GM23338 (cell line): ENCODE results near the gene TTLL5. TPM values are rescaled to one million over a fixed set of nuclear protein-coding genes. Genes with fewer than 3 reads are reported as not detected.
A peak's percentile ranks its signal among the peaks of the same experiment; 100 is the strongest.

Experiments
- ATAC-seq: fragments of 200-7000 bp; cut with Tn5 transposase; 3 replicates; pipeline ENCODE4 v1.9.1; 2020
- DNase-seq: peaks from one replicate; pipeline ENCODE4 v3.0.0-alpha.2; 2015; ENCODE audit warnings: low spot score
- H2AFZ ChIP-seq: fragments of 200-600 bp; sonication (generic); 2 replicates; pipeline ENCODE4 v1.8.0; 2016; ENCODE audit warnings: antibody characterized with exemption, mild to moderate bottlenecking, moderate library complexity
- H3F3A ChIP-seq: fragments of 200-600 bp; sonication (generic); replicated peaks from 2 replicates; pipeline ENCODE4 v1.8.0; 2017; ENCODE audit warnings: antibody characterized with exemption, mixed run types, low read depth
- H3K27ac ChIP-seq: fragments of 200-600 bp; sonication (generic); 2 replicates; pipeline ENCODE4 v1.6.1; 2016; ENCODE audit warnings: low read depth
- H3K27me3 ChIP-seq: fragments of 200-600 bp; sonication (generic); 2 replicates; pipeline ENCODE4 v1.8.0; 2016; ENCODE audit warnings: mild to moderate bottlenecking, mixed run types, moderate library complexity; ENCODE audit not compliant: insufficient read depth
- H3K36me3 ChIP-seq: fragments of 200-600 bp; sonication (generic); 2 replicates; pipeline ENCODE4 v1.8.0; 2016; ENCODE audit warnings: mild to moderate bottlenecking; ENCODE audit not compliant: insufficient read depth
- H3K4me1 ChIP-seq: fragments of 200-600 bp; sonication (generic); 2 replicates; pipeline ENCODE4 v1.8.0; 2016; ENCODE audit warnings: mild to moderate bottlenecking, moderate library complexity; ENCODE audit not compliant: insufficient read depth
- H3K4me2 ChIP-seq: fragments of 200-600 bp; sonication (generic); 2 replicates; pipeline ENCODE4 v1.7.1; 2017; ENCODE audit warnings: mixed run types
- H3K4me3 ChIP-seq: fragments of 200-600 bp; sonication (generic); 2 replicates; pipeline ENCODE4 v1.6.1; 2016; ENCODE audit warnings: mixed run types
- H3K79me2 ChIP-seq: fragments of 200-600 bp; sonication (generic); replicated peaks from 2 replicates; pipeline ENCODE4 v1.8.0; 2017; ENCODE audit warnings: mild to moderate bottlenecking; ENCODE audit not compliant: insufficient read depth
- H3K9me2 ChIP-seq: fragments of 200-600 bp; sonication (generic); 2 replicates; pipeline ENCODE4 v1.8.0; 2017; ENCODE audit not compliant: insufficient read depth
- H4K20me1 ChIP-seq: fragments of 200-600 bp; sonication (generic); replicated peaks from 2 replicates; pipeline ENCODE4 v1.8.0; 2017; ENCODE audit warnings: mild to moderate bottlenecking; ENCODE audit not compliant: insufficient read depth
- H3K27ac Mint-ChIP-seq: 2 replicates; pipeline ENCODE4 v1.8.0; 2020; ENCODE audit warnings: inconsistent platforms, mild to moderate bottlenecking, moderate library complexity, mixed read lengths
- H3K27me3 Mint-ChIP-seq: 3 replicates; pipeline ENCODE4 v1.8.0; 2022; ENCODE audit warnings: low read depth, mild to moderate bottlenecking, moderate library complexity, mixed read lengths, inconsistent platforms; ENCODE audit not compliant: insufficient read depth, poor library complexity
- H3K36me3 Mint-ChIP-seq: 3 replicates; pipeline ENCODE4 v1.8.0; 2021; ENCODE audit warnings: low read depth, mild to moderate bottlenecking, inconsistent platforms, moderate library complexity, mixed read lengths
- H3K4me1 Mint-ChIP-seq: 3 replicates; pipeline ENCODE4 v1.8.0; 2020; ENCODE audit warnings: mild to moderate bottlenecking, inconsistent platforms, mixed read lengths
- H3K4me3 Mint-ChIP-seq: 3 replicates; pipeline ENCODE4 v1.8.0; 2021; ENCODE audit warnings: moderate library complexity, mild to moderate bottlenecking, inconsistent platforms, mixed read lengths
- H3K9me3 Mint-ChIP-seq: 3 replicates; pipeline ENCODE4 v1.8.0; 2020; ENCODE audit warnings: moderate library complexity, mild to moderate bottlenecking, inconsistent platforms, mixed read lengths
- CREB1 ChIP-seq: fragments of 250-450 bp; sonication (Bioruptor Pico); IDR thresholded peaks from 2 replicates; pipeline ENCODE4 v1.5.0; 2020; ENCODE audit warnings: low read depth, mild to moderate bottlenecking, moderate library complexity
- EZH2phosphoT487 ChIP-seq: fragments of 200-600 bp; sonication (generic); IDR thresholded peaks from one replicate; pipeline ENCODE4 v1.8.1; 2018; ENCODE audit warnings: antibody characterized with exemption; ENCODE audit not compliant: unreplicated experiment
- JUNB ChIP-seq: IDR thresholded peaks from one replicate; pipeline ENCODE4 v1.6.1; 2016; ENCODE audit warnings: antibody characterized with exemption; ENCODE audit not compliant: unreplicated experiment
- NANOG ChIP-seq: IDR thresholded peaks from 2 replicates; pipeline ENCODE4 v1.6.1; 2016; ENCODE audit warnings: antibody characterized with exemption, borderline replicate concordance
- POLR2AphosphoS5 ChIP-seq: IDR thresholded peaks from 2 replicates; pipeline ENCODE4 v1.6.1; 2016; ENCODE audit warnings: antibody characterized with exemption, low read depth
- STAT1 ChIP-seq: IDR thresholded peaks from one replicate; pipeline ENCODE4 v1.6.1; 2016; ENCODE audit warnings: antibody characterized with exemption; ENCODE audit not compliant: unreplicated experiment
- ZNF114 ChIP-seq: fragments of 250-450 bp; sonication (Bioruptor Pico); IDR thresholded peaks from 2 replicates; pipeline ENCODE4 v1.5.0; 2020; ENCODE audit warnings: mild to moderate bottlenecking, moderate library complexity
- ZNF331 ChIP-seq: fragments of 250-450 bp; sonication (Bioruptor Pico); IDR thresholded peaks from 2 replicates; pipeline ENCODE4 v1.5.0; 2020; ENCODE audit warnings: low read depth, mild to moderate bottlenecking, moderate library complexity
- polyA plus RNA-seq: library from polyadenylated mRNA; unstranded; fragments of >200 nt; fragmentation: Nextera tagmentation; extraction: Ambion mirVana; gene quantifications from 2 replicates; pipeline ENCODE4 v1.2.1, GENCODE V29; 2016
- total RNA-seq: library from RNA; depleted of rRNA; stranded (reverse); fragments of >200 nt; shearing (Covaris generic); gene quantifications from 2 replicates; pipeline ENCODE4 v1.2.3, GENCODE V29; 2014
- TF ChIP-seq, protein P1 (sequence below), 2 experiments: fragments of 200-600 bp in 1 of 2; sonication (generic) in 1 of 2; conservative IDR thresholded peaks; 2 replicates each; pipeline versions ENCODE4 v1.5.1 to v1.6.1; 2016 to 2017; ENCODE audit warnings: antibody characterized with exemption in 2 of 2, low read depth in 2 of 2, mild to moderate bottlenecking in 2 of 2, moderate library complexity in 1 of 2
- TF ChIP-seq, protein P2 (sequence below): IDR thresholded peaks from one replicate; pipeline ENCODE4 v1.6.1; 2018; ENCODE audit warnings: antibody characterized with exemption; ENCODE audit not compliant: unreplicated experiment

Gene TTLL5
- total and polyA plus RNA-seq, 2 experiments from 2014 or later = 33.5 to 35.4 TPM

DNA sequence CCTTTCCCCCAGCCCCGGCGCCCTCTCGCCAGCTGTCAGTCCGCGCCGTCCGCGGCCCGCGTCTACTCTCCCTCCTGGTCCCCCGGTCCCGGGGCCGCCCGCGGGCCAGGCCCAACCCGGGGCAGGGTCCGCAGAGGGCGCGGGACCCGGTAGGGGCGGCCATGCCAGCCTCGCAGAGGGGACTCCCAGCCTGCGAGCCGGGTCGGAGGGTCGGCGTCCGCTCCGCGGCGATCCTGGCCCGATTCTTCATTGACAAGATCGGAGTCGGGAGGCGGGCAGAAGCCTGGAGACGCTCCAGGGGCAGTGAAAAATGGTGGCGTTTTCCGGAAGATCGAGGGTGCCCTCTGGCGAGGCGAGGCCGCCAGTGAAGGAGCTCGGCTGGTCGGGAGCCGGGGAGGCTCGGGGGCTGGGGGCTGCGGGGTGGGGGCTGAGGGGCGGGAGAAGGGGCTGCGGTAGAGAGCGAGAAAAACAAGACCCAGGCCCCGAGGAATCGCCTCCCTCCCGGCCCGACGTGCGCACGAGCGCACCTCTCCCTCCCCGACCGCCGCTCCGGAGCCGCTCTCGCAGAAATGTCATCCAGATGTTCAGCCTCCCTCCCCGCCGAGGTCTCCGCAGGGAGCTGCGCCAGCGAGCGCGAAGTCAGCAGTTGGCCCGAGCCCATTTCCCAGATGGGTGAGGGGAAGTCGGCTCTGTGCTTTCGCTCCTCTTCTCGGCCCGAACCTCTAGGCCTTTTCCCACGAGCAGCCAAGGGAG lies 321.4 kb downstream of the TTLL5 start:
- H3K4me3 ChIP-seq = peak overlapping the region; percentile 97
- Mint-ChIP-seq H3K9me3 (no peaks in the 10 kb centered on the region; the same call in 2 of the 3 replicates), H3K27me3 (peaks cover 26% of the 10 kb centered on the region), H3K4me1 (peaks cover 34% of the 10 kb centered on the region), H3K36me3 (no peaks in the 10 kb centered on the region), H3K27ac (no peak overlapping the region), H3K4me3 (peak overlapping the region; percentile 84)
- ATAC-seq (peak; percentile 66), DNase-seq (peak; percentile 88)
- H3F3A ChIP-seq = 0 out of 2 replicates have a peak, but pooled peaks cover 2% of the 10 kb centered on the region
- H3K9me2 ChIP-seq = no peaks in the 10 kb centered on the region
- H3K4me1 ChIP-seq = peaks cover 20% of the 10 kb centered on the region
- H3K36me3 ChIP-seq = no peaks in the 10 kb centered on the region
- no peak overlapping the region for H3K27ac ChIP-seq
- H2AFZ ChIP-seq = peak overlapping the region; percentile 97
- no peaks in the 10 kb centered on the region; the same call in 1 of the 2 replicates for H4K20me1 ChIP-seq
- TF ChIP-seq, protein P1, sequence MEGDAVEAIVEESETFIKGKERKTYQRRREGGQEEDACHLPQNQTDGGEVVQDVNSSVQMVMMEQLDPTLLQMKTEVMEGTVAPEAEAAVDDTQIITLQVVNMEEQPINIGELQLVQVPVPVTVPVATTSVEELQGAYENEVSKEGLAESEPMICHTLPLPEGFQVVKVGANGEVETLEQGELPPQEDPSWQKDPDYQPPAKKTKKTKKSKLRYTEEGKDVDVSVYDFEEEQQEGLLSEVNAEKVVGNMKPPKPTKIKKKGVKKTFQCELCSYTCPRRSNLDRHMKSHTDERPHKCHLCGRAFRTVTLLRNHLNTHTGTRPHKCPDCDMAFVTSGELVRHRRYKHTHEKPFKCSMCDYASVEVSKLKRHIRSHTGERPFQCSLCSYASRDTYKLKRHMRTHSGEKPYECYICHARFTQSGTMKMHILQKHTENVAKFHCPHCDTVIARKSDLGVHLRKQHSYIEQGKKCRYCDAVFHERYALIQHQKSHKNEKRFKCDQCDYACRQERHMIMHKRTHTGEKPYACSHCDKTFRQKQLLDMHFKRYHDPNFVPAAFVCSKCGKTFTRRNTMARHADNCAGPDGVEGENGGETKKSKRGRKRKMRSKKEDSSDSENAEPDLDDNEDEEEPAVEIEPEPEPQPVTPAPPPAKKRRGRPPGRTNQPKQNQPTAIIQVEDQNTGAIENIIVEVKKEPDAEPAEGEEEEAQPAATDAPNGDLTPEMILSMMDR (conservative IDR thresholded peaks at IDR 0.05; ENCODE audit: low read depth in 2 of 2) = peak; percentile 41 to 75
- TF ChIP-seq CREB1 (CRISPR knock-in tag) = no peak
- peak overlapping the region; percentile 96 for H3K4me2 ChIP-seq
- peaks cover 11% of the 10 kb centered on the region; the same call in 1 of the 2 replicates for H3K79me2 ChIP-seq
- peaks cover 38% of the 10 kb centered on the region for H3K27me3 ChIP-seq

GRCh38 chr14:75983019-75983358 lies 321.9 kb downstream of the TTLL5 start:
- H3K27me3 ChIP-seq = peaks cover 38% of the 10 kb centered on the region
- Mint-ChIP-seq H3K27me3 (peaks cover 26% of the 10 kb centered on the region), H3K9me3 (no peaks in the 10 kb centered on the region; the same call in 2 of the 3 replicates), H3K27ac (no peak overlapping the region), H3K36me3 (no peaks in the 10 kb centered on the region), H3K4me1 (peaks cover 29% of the 10 kb centered on the region), H3K4me3 (peak overlapping the region; percentile 84)
- no peaks in the 10 kb centered on the region; the same call in none of the 2 replicates for H4K20me1 ChIP-seq
- no peak for DNase-seq
- peak overlapping the region; percentile 97 for H3K4me3 ChIP-seq
- no peaks in the 10 kb centered on the region for H3K36me3 ChIP-seq
- no peaks in the 10 kb centered on the region for H3K9me2 ChIP-seq
- H3K4me2 ChIP-seq = peak overlapping the region; percentile 82
- H2AFZ ChIP-seq = peak overlapping the region; percentile 97
- H3K27ac ChIP-seq = no peak overlapping the region
- 0 out of 2 replicates have a peak, but pooled peaks cover 2% of the 10 kb centered on the region for H3F3A ChIP-seq
- peaks cover 11% of the 10 kb centered on the region; the same call in 1 of the 2 replicates for H3K79me2 ChIP-seq
- ATAC-seq = peak; percentile 8
- H3K4me1 ChIP-seq = peaks cover 15% of the 10 kb centered on the region
- TF ChIP-seq POLR2AphosphoS5 (no peak), JUNB (no peak), NANOG (no peak), CREB1 (CRISPR knock-in tag) (no peak), EZH2phosphoT487 (no peak), ZNF114 (no peak), ZNF331 (CRISPR knock-in tag) (no peak), STAT1 (no peak)
- TF ChIP-seq, protein P1 (conservative IDR thresholded peaks at IDR 0.05; ENCODE audit: low read depth in 2 of 2) = no peak
- TF ChIP-seq, protein P2, sequence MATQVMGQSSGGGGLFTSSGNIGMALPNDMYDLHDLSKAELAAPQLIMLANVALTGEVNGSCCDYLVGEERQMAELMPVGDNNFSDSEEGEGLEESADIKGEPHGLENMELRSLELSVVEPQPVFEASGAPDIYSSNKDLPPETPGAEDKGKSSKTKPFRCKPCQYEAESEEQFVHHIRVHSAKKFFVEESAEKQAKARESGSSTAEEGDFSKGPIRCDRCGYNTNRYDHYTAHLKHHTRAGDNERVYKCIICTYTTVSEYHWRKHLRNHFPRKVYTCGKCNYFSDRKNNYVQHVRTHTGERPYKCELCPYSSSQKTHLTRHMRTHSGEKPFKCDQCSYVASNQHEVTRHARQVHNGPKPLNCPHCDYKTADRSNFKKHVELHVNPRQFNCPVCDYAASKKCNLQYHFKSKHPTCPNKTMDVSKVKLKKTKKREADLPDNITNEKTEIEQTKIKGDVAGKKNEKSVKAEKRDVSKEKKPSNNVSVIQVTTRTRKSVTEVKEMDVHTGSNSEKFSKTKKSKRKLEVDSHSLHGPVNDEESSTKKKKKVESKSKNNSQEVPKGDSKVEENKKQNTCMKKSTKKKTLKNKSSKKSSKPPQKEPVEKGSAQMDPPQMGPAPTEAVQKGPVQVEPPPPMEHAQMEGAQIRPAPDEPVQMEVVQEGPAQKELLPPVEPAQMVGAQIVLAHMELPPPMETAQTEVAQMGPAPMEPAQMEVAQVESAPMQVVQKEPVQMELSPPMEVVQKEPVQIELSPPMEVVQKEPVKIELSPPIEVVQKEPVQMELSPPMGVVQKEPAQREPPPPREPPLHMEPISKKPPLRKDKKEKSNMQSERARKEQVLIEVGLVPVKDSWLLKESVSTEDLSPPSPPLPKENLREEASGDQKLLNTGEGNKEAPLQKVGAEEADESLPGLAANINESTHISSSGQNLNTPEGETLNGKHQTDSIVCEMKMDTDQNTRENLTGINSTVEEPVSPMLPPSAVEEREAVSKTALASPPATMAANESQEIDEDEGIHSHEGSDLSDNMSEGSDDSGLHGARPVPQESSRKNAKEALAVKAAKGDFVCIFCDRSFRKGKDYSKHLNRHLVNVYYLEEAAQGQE = no peak
